Lung (tissue), 12 donors: ENCODE results near the gene NUBPL. TPM values are rescaled to one million over a fixed set of nuclear protein-coding genes. Genes with fewer than 3 reads are reported as not detected.
"Not testable (repeated sequence)": the region's sequence is repeated elsewhere in the genome, so short reads cannot be mapped to it uniquely, and the experiment has no call there.

Experiments used
- ATAC-seq: fragments of 200-7000 bp; cut with Tn5 transposase; one replicate; pipeline ENCODE4 v1.9.1; 2020; ENCODE audit warnings: moderate number of reproducible peaks; ENCODE audit not compliant: insufficient read depth, low FRiP score
- DNase-seq, 3 donors: peaks; one replicate each; pipeline ENCODE4 v3.0.0-alpha.2; 2013 to 2017
- H3K27ac ChIP-seq, 2 donors: one replicate each; pipeline ENCODE4 v1.5.1; 2013; ENCODE audit warnings: mild to moderate bottlenecking in 2 of 2, moderate library complexity in 2 of 2, control low read depth in 1 of 2, inconsistent platforms in 1 of 2, low read depth in 1 of 2, low read length in 1 of 2
- H3K27me3 ChIP-seq, 3 donors: one replicate each; pipeline ENCODE4 v1.5.1; 2013; ENCODE audit warnings: low read length in 2 of 3; ENCODE audit not compliant: control insufficient read depth in 3 of 3, insufficient read depth in 3 of 3
- H3K36me3 ChIP-seq, 4 donors: one replicate each; pipeline ENCODE4 v1.5.1; 2013; ENCODE audit warnings: low read length in 4 of 4, mild to moderate bottlenecking in 1 of 4, moderate library complexity in 1 of 4; ENCODE audit not compliant: control insufficient read depth in 4 of 4, insufficient read depth in 4 of 4
- H3K4me1 ChIP-seq, 5 donors: one replicate each; pipeline ENCODE4 v1.5.1; 2013; ENCODE audit warnings: low read length in 5 of 5, mild to moderate bottlenecking in 2 of 5, moderate library complexity in 1 of 5; ENCODE audit not compliant: control insufficient read depth in 5 of 5, insufficient read depth in 5 of 5
- H3K4me3 ChIP-seq: one replicate; pipeline ENCODE4 v1.5.1; 2013; ENCODE audit warnings: mild to moderate bottlenecking, control low read depth, moderate library complexity
- H3K9ac ChIP-seq, 2 donors: one replicate each; pipeline ENCODE4 v1.5.1; 2013; ENCODE audit warnings: low read length in 2 of 2, control low read depth in 1 of 2; ENCODE audit not compliant: insufficient read depth in 1 of 2
- H3K9me3 ChIP-seq, 4 donors: one replicate each; pipeline ENCODE4 v1.5.1; 2013; ENCODE audit warnings: low read length in 3 of 4, mild to moderate bottlenecking in 1 of 4, moderate library complexity in 1 of 4; ENCODE audit not compliant: control insufficient read depth in 4 of 4, insufficient read depth in 3 of 4
- WGBS, 2 donors: extraction: QIAGEN DNeasy Blood & Tissue Kit; methylation state at CpG; one replicate each; pipeline ENCODE4 v1.1.7; 2013; 5-methylcytosine and 5-hydroxymethylcytosine counted together
- polyA plus RNA-seq, 2 donors: library from polyadenylated mRNA; stranded (reverse); fragments of 200-250 nt; gene quantifications; one replicate each; pipeline ENCODE4 v1.2.1, GENCODE V29; 2013
- total RNA-seq, 2 donors: library from RNA; depleted of rRNA in 1 of 2; stranded (reverse); fragments of >200 nt in 1 of 2; gene quantifications; one replicate each; pipeline ENCODE4 v1.2.1, GENCODE V29; 2014 to 2021
- TF ChIP-seq, protein P1 (sequence below): IDR thresholded peaks from 2 replicates; pipeline ENCODE4 v1.5.1; 2012; ENCODE audit warnings: mild to moderate bottlenecking; ENCODE audit errors: control extremely low read depth, extremely low read depth
- donor health status: control.
- donor health status: control.
- donor health status: Bipolar disorder and iron deficiency.
- donor health status: healthy.
- donor health status: DM: yes; HTN: yes; CAD: no.

NUBPL gene
- total and polyA plus RNA-seq, 4 donors, result 3.0 to 20.9 (median 9.5) TPM

DNA sequence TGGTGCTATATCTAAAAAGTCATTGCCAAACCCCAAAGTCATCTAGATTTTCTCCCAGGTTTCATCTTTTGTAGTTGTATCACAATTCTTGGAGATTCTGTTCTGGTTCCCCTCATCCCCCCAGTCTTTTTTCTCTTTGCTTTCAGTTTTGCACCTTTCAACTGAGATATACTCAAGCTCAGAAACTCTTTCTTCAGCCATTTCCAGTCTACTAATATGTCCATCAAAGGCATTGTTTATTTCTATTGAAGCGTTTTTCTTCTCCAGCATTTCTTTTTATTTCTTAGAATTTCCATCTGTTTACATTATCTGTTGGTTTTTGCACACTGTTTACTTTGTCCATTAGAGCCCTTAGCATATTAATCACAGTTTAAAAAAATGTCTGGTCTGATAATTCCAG, 179.5 kb downstream of the NUBPL start:
- Histone ChIP-seq H3K4me1 (no peaks in the 10 kb centered on the region), H3K27me3 (no peaks in the 10 kb centered on the region), H3K27ac (no peak overlapping the region), H3K9me3 (peaks cover 0 to 8% (median 0%) of the 10 kb centered on the region in 4 donors), H3K9ac (no peak overlapping the region), H3K36me3 (no peaks in the 10 kb centered on the region), H3K4me3 (no peak overlapping the region)
- WGBS, 2 donors, result 62 to 76% methylated on average over 1 of the region's 1 CpG
- DNase-seq (no peak), ATAC-seq (no peak)
- TF ChIP-seq, protein P1, sequence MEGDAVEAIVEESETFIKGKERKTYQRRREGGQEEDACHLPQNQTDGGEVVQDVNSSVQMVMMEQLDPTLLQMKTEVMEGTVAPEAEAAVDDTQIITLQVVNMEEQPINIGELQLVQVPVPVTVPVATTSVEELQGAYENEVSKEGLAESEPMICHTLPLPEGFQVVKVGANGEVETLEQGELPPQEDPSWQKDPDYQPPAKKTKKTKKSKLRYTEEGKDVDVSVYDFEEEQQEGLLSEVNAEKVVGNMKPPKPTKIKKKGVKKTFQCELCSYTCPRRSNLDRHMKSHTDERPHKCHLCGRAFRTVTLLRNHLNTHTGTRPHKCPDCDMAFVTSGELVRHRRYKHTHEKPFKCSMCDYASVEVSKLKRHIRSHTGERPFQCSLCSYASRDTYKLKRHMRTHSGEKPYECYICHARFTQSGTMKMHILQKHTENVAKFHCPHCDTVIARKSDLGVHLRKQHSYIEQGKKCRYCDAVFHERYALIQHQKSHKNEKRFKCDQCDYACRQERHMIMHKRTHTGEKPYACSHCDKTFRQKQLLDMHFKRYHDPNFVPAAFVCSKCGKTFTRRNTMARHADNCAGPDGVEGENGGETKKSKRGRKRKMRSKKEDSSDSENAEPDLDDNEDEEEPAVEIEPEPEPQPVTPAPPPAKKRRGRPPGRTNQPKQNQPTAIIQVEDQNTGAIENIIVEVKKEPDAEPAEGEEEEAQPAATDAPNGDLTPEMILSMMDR, result no peak

DNA sequence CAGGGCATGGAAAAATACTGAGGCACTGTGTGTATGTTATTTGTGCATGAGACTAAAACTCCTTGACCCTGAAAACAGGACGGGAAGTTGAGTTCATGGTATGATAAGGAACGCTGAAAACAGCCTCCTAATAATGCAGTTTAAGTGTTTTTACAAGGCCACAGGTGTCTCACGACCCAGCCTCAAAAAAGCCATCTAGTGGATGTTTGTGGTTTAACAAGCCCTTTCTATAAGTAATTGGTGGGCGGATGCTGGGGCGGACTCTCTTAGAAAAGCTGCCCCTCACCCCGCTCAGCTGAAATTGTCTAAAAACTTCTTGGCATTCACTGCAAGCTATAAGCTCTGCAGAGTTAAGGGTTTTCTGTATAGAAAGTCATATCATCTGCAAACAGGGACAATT, 184.5 kb downstream of the NUBPL start:
- H3K36me3 ChIP-seq, result no peaks in the 10 kb centered on the region
- no peak for DNase-seq
- 94 to 95% methylated on average over 6 of the region's 6 CpGs for WGBS, 2 donors
- H3K4me3 ChIP-seq, result no peak overlapping the region
- H3K9me3 ChIP-seq, result peaks cover 0 to 23% (median 6%) of the 10 kb centered on the region in 4 donors
- H3K9ac ChIP-seq, result no peak overlapping the region
- TF ChIP-seq, protein P1, result no peak
- no peaks in the 10 kb centered on the region for H3K27me3 ChIP-seq
- ATAC-seq, result no peak
- H3K27ac ChIP-seq, result no peak overlapping the region
- H3K4me1 ChIP-seq, result no peaks in the 10 kb centered on the region

DNA sequence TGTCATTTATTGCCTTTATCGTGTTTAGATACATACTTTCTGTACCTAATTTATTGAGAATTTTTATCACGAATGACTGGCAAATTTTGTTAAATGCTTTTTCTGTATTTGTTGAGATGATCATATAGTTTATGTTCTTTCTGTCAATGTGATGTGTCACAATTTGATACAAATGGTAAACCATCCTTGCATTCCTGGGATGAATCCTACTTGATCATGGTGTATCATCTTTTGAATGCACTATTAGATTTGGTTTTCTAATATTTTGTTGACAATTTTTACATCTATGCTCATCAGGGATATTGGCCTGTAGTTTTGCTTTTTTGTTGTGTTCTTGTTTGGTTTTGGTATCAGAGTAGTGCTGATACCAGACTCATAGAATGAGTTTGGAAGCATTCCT, 185.1 kb downstream of the NUBPL start:
- Histone ChIP-seq H3K27ac (no peak overlapping the region), H3K9ac (no peak overlapping the region), H3K36me3 (no peaks in the 10 kb centered on the region), H3K4me3 (no peak overlapping the region), H3K9me3 (peaks cover 0 to 23% (median 6%) of the 10 kb centered on the region in 4 donors), H3K27me3 (no peaks in the 10 kb centered on the region), H3K4me1 (no peaks in the 10 kb centered on the region)
- whole genome bisulfite sequencing, 2 donors, result 97 to 98% methylated on average over 2 of the region's 2 CpGs
- no peak for ATAC-seq
- DNase-seq, result no peak
- TF ChIP-seq, protein P1, result no peak

DNA sequence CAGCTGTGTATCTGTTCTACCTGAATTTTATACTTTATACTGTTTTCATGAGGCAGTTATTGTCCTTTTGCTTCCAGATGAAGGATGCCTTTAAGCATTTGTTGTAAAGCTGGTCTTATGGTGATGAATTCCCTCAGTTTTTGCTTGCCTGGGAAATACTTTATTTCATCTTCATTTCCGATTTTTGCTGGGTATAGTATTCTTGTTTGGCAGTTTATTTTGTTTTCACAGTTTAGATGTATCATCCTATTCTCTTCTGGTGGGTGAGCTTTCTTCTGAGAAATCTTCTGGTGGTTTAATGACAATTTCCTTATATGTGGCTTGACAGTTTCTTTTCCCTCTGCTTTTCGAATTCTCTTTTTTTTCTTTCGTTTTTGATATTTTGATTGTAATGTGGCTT, 188.1 kb downstream of the NUBPL start:
- Histone ChIP-seq H3K9ac (no peak overlapping the region), H3K27ac (no peak overlapping the region), H3K36me3 (no peaks in the 10 kb centered on the region), H3K27me3 (no peaks in the 10 kb centered on the region), H3K4me3 (no peak overlapping the region), H3K9me3 (peaks cover 0 to 23% (median 6%) of the 10 kb centered on the region in 4 donors), H3K4me1 (no peaks in the 10 kb centered on the region)
- ATAC-seq, result no peak
- TF ChIP-seq, protein P1, result no peak
- 95 to 96% methylated on average over 3 of the region's 3 CpGs for WGBS, 2 donors
- no peak for DNase-seq

DNA sequence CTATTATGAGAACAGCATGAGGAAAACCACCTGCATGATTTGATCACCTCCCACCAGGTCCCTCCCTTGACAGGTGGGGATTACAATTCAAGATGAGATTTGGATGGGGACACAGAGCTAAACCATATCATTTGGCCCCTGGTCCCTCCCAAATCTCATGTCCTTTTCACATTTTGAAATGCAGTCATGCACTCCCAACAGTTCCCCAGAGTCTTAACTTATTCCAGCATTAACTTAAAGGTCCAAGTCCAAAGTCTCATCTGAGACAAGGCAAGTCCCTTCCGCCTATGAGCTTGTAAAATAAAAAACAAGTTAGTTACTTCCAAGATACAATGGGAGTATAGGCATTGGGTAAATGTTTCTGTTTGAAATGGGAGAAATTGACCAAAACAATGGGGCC, 189.8 kb downstream of the NUBPL start:
- WGBS, 2 donors, result 94 to 95% methylated on average over 1 of the region's 1 CpG
- not testable (repeated sequence) for H3K36me3 ChIP-seq, H3K4me3 ChIP-seq, H3K4me1 ChIP-seq, H3K27ac ChIP-seq, DNase-seq, H3K9ac ChIP-seq, ATAC-seq, H3K27me3 ChIP-seq
- peaks cover 0 to 16% (median 5%) of the 10 kb centered on the region in 4 donors for H3K9me3 ChIP-seq
